Esophagus (tissue), 2 donors: ENCODE data around the gene NPEPL1. TPM values are rescaled to one million over a fixed set of nuclear protein-coding genes. Genes with fewer than 3 reads are reported as not detected.

ENCODE experiments used
- H3K27ac ChIP-seq, 2 donors: one replicate each; pipeline ENCODE4 v1.5.1; 2013; ENCODE audit warnings: low read depth in 2 of 2, mild to moderate bottlenecking in 2 of 2, inconsistent platforms in 1 of 2, low read length in 1 of 2, moderate library complexity in 1 of 2
- H3K27me3 ChIP-seq, 2 donors: one replicate each; pipeline ENCODE4 v1.6.1; 2013; ENCODE audit warnings: low read length in 2 of 2, control low read depth in 1 of 2, mild to moderate bottlenecking in 1 of 2; ENCODE audit not compliant: insufficient read depth in 2 of 2, control insufficient read depth in 1 of 2
- H3K36me3 ChIP-seq, 2 donors: one replicate each; pipeline ENCODE4 v1.6.1; 2013; ENCODE audit warnings: low read length in 1 of 2; ENCODE audit not compliant: control insufficient read depth in 2 of 2, insufficient read depth in 2 of 2
- H3K4me1 ChIP-seq, 2 donors: one replicate each; pipeline ENCODE4 v1.6.1; 2013; ENCODE audit warnings: low read length in 1 of 2; ENCODE audit not compliant: control insufficient read depth in 2 of 2, insufficient read depth in 2 of 2
- H3K4me3 ChIP-seq, 2 donors: one replicate each; pipeline ENCODE4 v1.5.1; 2013; ENCODE audit warnings: low read length in 2 of 2, mild to moderate bottlenecking in 2 of 2, low read depth in 1 of 2, moderate library complexity in 1 of 2
- H3K9me3 ChIP-seq, 2 donors: one replicate each; pipeline ENCODE4 v1.6.1; 2013; ENCODE audit warnings: mild to moderate bottlenecking in 2 of 2, low read depth in 1 of 2, low read length in 1 of 2, moderate library complexity in 1 of 2; ENCODE audit not compliant: control insufficient read depth in 2 of 2, insufficient read depth in 1 of 2
- WGBS, 2 donors: extraction: QIAGEN DNeasy Blood & Tissue Kit; methylation state at CpG; one replicate each; pipeline ENCODE4 v1.1.7; 2013; 5-methylcytosine and 5-hydroxymethylcytosine counted together
- polyA plus RNA-seq, 2 donors: library from polyadenylated mRNA; stranded (reverse); fragments of 200-250 nt; gene quantifications; one replicate each; pipeline ENCODE4 v1.2.3, GENCODE V29; 2013
- donor health status: healthy with polysubstance abuse.
- donor health status: Bipolar disorder and iron deficiency.

Gene NPEPL1
- polyA plus RNA-seq, 2 donors, result 33.2 to 42.7 TPM

DNA sequence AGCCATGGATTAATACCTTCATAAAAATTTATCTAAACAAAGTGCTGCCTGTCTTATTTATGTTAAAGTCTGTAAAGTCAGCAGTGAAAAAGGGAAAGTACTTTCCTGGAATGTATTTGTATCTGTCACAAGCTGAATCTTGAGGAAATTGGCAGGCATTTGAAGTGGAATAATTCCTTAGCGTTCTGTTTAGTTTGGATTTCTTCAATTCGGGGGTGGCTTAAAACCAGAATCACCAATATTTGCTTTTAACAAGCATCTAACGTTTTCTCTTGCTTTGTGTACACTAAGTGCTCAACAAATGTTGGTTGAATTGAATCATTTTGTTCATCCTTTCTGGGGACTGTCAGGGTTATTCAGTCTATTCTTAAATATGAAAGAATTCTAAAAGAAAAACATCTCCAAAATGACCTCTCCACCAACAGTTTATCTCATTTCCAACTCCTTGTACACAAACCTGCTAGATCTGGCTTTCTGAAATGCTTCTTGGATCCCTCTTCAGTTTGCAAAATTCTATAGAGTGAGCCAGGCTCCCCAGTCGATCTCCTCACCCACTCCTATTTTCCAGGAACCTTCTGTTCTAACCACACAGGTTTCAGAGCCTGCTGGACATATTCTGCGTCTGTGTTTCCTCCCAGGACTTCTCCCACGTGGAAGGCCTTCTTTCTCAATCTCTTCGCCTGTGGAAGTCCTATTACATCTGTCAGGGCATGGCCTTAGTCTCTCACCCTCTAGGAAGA, 2.0 kb upstream of the NPEPL1 start:
- Histone ChIP-seq H3K36me3 (peaks cover 0 to 10% of the 10 kb centered on the region in 2 donors), H3K9me3 (peaks cover 0 to 2% of the 10 kb centered on the region in 2 donors), H3K4me3 (no peak overlapping the region), H3K4me1 (peaks cover 5 to 25% of the 10 kb centered on the region in 2 donors), H3K27me3 (no peaks in the 10 kb centered on the region), H3K27ac (peak overlapping the region; percentile 44 to 77)
- WGBS, 2 donors, result 24 to 29% methylated on average over 7 of the region's 7 CpGs

DNA sequence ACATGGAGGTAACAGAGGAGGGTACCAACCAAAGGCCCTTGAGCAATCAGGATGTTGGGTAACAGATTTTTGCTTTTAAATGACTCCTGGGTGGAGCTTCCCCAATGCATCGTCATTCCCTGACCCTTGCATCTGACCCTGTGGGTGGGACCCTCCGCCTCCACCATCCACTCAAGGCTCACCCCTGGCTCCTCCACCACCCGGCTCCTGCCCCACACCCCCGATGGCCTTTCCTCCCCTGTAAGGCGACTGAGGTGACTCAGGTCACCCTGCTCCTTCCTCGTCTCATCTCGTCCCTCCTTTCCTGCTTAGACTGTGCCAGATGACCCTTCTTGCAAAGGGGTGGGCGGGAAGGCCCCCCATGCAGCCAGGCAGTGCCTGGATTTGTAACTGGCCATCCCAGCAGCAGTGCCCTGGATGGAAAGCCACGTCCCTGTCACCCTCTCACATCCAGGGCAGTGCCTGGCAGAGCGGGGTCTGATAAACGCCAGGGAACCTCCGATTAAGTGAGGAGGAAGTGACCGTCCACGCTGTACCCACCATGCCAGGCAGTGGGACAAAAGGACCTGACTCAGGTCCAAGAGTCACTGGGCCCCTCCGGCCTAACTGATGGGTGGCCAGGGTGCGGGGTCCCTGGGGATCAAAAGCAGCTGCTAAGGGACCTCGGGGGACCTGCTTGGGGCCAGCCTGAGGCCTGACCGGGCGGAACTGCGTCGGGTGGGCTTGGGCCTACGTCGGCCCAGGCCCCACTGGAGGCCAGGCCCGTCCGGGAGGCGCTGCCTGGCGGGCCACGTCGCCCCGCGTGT, 624 bp upstream of the NPEPL1 start:
- peaks cover 5 to 27% of the 10 kb centered on the region in 2 donors for H3K4me1 ChIP-seq
- 56 to 59% methylated on average over 31 of the region's 31 CpGs for WGBS, 2 donors
- H3K4me3 ChIP-seq, result peak overlapping the region; percentile 29 to 79
- H3K36me3 ChIP-seq, result peaks cover 0 to 19% of the 10 kb centered on the region in 2 donors
- H3K27ac ChIP-seq, result peak overlapping the region; percentile 91 to 95
- peaks cover 0 to 2% of the 10 kb centered on the region in 2 donors for H3K9me3 ChIP-seq
- no peaks in the 10 kb centered on the region for H3K27me3 ChIP-seq

GRCh38 chr20:58693226-58694006, 816 bp downstream of the NPEPL1 start:
- H3K4me3 ChIP-seq, result peak overlapping the region; percentile 76 to 79
- peaks cover 5 to 27% of the 10 kb centered on the region in 2 donors for H3K4me1 ChIP-seq
- no peaks in the 10 kb centered on the region for H3K27me3 ChIP-seq
- whole genome bisulfite sequencing, 2 donors, result 41 to 44% methylated on average over 46 to 51 of the region's 51 CpGs
- peaks cover 0 to 2% of the 10 kb centered on the region in 2 donors for H3K9me3 ChIP-seq
- H3K36me3 ChIP-seq, result peaks cover 0 to 32% of the 10 kb centered on the region in 2 donors
- peak overlapping the region; percentile 91 to 95 for H3K27ac ChIP-seq

DNA sequence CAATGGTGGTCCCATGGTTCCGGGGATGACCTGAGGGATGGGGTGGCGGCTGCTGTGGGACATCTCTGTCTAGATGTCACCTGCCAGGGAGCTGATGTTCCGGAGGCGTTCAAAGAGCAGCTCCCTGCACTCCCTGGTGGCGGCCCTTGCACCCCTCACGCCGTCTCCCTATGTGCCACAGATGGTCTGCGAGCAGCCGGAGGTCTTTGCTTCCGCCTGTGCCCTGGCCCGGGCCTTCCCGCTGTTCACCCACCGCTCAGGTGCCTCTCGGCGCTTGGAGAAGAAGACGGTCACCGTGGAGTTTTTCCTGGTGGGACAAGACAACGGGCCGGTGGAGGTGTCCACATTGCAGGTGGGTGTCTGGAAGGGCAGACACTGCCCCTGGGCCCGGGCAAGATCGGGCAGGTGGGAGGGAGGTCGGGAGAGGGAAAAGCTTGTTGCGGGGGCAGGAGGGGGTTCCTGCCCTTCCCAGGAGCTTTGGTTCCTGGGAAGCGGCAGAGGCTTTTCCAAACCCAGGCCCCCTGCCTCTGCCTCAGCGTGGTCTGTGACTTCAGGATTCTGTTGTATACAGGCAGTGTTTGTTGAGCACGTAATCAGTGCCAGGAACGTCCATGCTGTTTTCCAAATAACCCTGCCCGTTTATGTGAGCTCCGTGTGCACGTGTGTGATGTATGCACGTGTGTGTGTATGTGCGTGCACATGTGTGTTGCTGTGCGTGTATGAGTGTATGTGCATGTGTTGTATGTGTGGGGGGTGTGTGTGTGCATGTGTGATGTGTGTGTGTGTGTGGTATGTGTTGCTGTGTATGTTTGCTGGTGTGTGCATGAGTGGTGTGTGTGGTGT, 1.9 kb downstream of the NPEPL1 start:
- peaks cover 0 to 2% of the 10 kb centered on the region in 2 donors for H3K9me3 ChIP-seq
- H3K27ac ChIP-seq, result no peak overlapping the region
- peaks cover 0 to 42% of the 10 kb centered on the region in 2 donors for H3K36me3 ChIP-seq
- no peak overlapping the region for H3K4me3 ChIP-seq
- WGBS, 2 donors, result 93 to 95% methylated on average over 33 of the region's 33 CpGs
- peaks cover 5 to 27% of the 10 kb centered on the region in 2 donors for H3K4me1 ChIP-seq
- no peaks in the 10 kb centered on the region for H3K27me3 ChIP-seq

DNA sequence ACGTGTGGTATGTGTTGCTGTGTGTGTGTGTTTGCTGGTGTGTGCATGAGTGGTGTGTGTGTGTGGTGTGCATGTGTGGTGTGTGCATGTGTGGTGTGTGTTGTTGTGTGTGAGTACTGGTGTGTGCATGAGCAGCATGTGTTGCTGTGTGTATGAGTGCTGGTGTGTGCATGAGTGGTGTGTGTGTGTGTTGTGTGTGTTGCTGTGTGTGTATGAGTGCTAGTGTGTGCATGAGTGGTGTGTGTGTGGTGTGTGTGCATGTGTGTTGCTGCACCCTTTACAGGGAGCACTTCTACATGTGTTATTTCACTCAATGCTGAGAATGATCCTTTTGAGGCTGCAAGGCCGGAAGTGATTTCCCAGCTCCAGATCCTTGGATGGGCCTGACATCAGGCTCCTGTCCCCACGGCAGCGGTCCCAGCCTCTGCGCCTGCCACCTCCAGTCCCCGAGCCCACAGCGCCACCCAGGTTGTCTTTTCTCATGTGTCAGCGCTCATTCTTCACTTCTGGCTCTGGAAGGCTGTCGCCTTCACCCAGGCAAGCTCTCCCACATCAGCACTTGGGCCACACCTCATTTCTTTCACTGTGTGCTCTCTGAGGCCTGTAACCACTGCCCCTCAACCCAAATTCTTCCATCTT, 2.6 kb downstream of the NPEPL1 start:
- Histone ChIP-seq H3K4me1 (peaks cover 5 to 27% of the 10 kb centered on the region in 2 donors), H3K27ac (no peak overlapping the region), H3K4me3 (no peak overlapping the region), H3K27me3 (no peaks in the 10 kb centered on the region), H3K9me3 (peaks cover 0 to 2% of the 10 kb centered on the region in 2 donors), H3K36me3 (peaks cover 0 to 47% of the 10 kb centered on the region in 2 donors)
- 93 to 94% methylated on average over 9 of the region's 9 CpGs for WGBS, 2 donors

- peaks cover 0 to 2% of the 10 kb centered on the region in 2 donors for H3K9me3 ChIP-seq
- H3K27ac ChIP-seq, result no peak overlapping the region
- H3K36me3 ChIP-seq, result peaks cover 0 to 51% of the 10 kb centered on the region in 2 donors
- peaks cover 3 to 27% of the 10 kb centered on the region in 2 donors for H3K4me1 ChIP-seq
- WGBS, 2 donors, result 85 to 90% methylated on average over 10 of the region's 10 CpGs
- no peak overlapping the region for H3K4me3 ChIP-seq
- no peaks in the 10 kb centered on the region for H3K27me3 ChIP-seq
These were observed 3.3 kb downstream of the NPEPL1 start for GRCh38 chr20:58695895-58696375.

GRCh38 chr20:58696411-58696961, 3.9 kb downstream of the NPEPL1 start:
- H3K4me3 ChIP-seq, result no peak overlapping the region
- peaks cover 0 to 2% of the 10 kb centered on the region in 2 donors for H3K9me3 ChIP-seq
- no peaks in the 10 kb centered on the region for H3K27me3 ChIP-seq
- H3K4me1 ChIP-seq, result peaks cover 2 to 27% of the 10 kb centered on the region in 2 donors
- no peak overlapping the region for H3K27ac ChIP-seq
- peaks cover 0 to 54% of the 10 kb centered on the region in 2 donors for H3K36me3 ChIP-seq
- WGBS, 2 donors, result 90 to 94% methylated on average over 10 of the region's 10 CpGs

- H3K9me3 ChIP-seq, result peaks cover 0 to 2% of the 10 kb centered on the region in 2 donors
- no peak overlapping the region for H3K4me3 ChIP-seq
- peaks cover 0 to 59% of the 10 kb centered on the region in 2 donors for H3K36me3 ChIP-seq
- H3K27ac ChIP-seq, result no peak overlapping the region
- H3K27me3 ChIP-seq, result no peaks in the 10 kb centered on the region
- H3K4me1 ChIP-seq, result peaks cover 0 to 20% of the 10 kb centered on the region in 2 donors
- 76 to 81% methylated on average over 21 of the region's 21 CpGs for WGBS, 2 donors
These were observed 4.7 kb downstream of the NPEPL1 start for GRCh38 chr20:58697201-58697866.
